HG03457 (cell line): ENCODE measurements around the gene NUP37.
"Not testable (repeated sequence)": the region's sequence is repeated elsewhere in the genome, so short reads cannot be mapped to it uniquely, and the experiment has no call there.

Experiments
- ATAC-seq: cut with Tn5 transposase; IDR thresholded peaks from one replicate; pipeline ENCODE4 v1.9.1; 2021; ENCODE audit warnings: moderate number of reproducible peaks; ENCODE audit not compliant: unreplicated experiment

The NUP37 gene

GRCh38 chr12:102119674-102120563 lies at the start of gene NUP37, which contains the start of gene PARPBP:
TSS of gene NUP37 (minus strand) at chr12:102120114. CDS start at chr12:102118518, 1,596 bp downstream.
TSS of gene PARPBP (plus strand) at chr12:102120183. CDS start at chr12:102123889, 3,706 bp downstream.
- ATAC-seq: peak; percentile 94

GRCh38 chr12:102167821-102168604 lies 48.1 kb upstream of the NUP37 start:
- no peak for ATAC-seq

DNA sequence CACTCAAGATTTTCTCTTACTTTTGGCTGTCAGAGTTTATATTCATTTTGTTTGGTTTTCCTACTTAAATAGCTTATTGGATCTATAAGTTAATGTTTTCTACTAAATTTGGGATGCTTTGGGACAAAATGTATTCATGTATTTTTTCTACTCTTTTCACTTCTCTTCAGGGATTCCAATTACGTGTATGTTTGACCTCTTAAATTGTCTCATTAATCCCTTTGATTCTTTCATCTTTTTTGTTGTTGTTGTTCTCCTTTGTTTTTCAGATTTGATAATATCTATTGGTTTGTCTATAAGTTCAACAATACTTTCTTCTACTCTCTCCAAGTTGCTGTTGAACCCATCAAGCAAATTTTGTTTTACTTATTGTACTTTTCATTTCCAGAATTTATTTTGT lies 43.5 kb upstream of the NUP37 start:
- no peak for ATAC-seq

GRCh38 chr12:102155206-102155605 lies 35.3 kb upstream of the NUP37 start:
- ATAC-seq: not testable (repeated sequence)

DNA sequence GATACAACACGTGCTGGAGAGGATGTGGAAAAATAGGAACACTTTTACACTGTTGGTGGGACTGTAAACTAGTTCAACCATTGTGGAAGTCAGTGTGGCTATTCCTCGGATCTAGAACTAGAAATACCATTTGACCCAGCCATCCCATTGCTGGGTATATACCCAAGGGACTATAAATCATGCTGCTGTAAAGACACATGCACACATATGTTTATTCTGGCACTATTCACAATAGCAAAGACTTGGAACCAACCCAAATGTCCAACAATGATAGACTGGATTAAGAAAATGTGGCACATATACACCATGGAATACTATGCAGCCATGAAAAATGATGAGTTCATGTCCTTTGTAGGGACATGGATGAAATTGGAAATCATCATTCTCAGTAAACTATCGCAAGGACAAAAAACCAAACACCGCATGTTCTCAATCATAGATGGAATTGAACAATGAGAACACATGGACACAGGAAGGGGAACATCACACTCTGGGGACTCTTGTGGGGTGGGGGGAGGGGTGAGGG lies 27.2 kb upstream of the NUP37 start:
- not testable (repeated sequence) for ATAC-seq

- no peak for ATAC-seq
Observed at GRCh38 chr12:102144221-102144620, 24.3 kb upstream of the NUP37 start.

DNA sequence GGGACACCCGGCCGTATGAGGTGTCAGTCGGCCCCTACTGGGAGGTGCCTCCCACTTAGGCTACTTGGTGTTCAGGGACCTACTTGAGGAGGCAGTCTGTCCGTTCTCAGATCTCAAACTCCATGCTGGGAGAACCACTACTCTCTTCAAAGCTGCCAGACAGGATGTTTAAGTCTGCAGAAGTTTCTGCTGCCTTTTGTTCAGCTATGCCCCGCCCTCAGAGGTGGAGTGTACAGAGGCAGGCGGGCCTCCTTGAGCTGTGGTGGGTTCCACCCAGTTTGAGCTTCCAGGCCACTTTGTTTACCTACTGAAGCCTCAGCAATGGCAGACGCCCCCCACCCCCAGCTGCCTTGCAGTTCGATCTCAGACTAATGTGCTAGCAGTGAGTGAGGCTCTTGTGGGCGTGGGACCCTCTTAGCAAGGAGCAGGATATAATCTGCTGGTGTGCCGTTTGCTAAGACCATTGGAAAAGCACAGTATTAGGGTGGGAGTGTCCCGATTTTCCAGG lies 23.0 kb upstream of the NUP37 start:
- not testable (repeated sequence) for ATAC-seq

GRCh38 chr12:102137619-102138018 lies 17.7 kb upstream of the NUP37 start:
- ATAC-seq: not testable (repeated sequence)

GRCh38 chr12:102131442-102131841 lies 11.5 kb upstream of the NUP37 start:
- not testable (repeated sequence) for ATAC-seq

DNA sequence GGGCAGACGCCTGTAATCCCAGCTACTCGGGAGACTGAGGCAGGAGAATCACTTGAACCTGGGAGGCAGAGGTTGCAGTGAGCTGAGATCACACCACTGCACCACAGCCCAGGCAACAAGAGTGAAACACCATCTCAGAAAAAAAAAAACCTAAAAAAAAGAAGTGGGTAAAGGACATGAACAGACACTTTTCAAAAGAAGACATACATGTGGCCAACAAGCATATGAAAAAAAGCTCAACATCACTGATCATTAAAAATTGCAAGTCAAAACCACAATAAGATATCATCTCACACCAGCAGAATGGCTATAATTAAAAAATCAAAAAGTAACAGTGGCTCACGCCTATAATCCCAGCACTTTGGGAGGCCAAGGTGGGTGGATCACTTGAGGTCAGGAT lies 10.8 kb upstream of the NUP37 start:
- not testable (repeated sequence) for ATAC-seq

GRCh38 chr12:102121328-102121727 lies 1.4 kb upstream of the NUP37 start:
- ATAC-seq: not testable (repeated sequence)

- ATAC-seq: no peak
Observed at GRCh38 chr12:102120886-102121285, 972 bp upstream of the NUP37 start.

DNA sequence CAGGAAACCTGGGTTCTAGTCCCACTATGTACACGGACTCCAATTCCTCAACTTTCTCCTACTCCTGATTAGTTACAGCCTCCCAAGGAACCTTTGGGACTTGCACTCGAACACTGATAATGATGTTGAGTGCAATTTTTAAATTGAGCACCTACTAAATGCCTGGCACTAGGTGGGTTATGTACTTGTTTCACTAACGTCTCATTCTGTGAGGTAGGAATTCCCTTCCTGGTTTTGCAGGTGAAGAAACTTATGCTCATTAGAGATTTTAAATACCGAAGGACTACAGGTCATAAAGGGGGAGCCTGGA lies 605 bp upstream of the NUP37 start:
- ATAC-seq: no peak

DNA sequence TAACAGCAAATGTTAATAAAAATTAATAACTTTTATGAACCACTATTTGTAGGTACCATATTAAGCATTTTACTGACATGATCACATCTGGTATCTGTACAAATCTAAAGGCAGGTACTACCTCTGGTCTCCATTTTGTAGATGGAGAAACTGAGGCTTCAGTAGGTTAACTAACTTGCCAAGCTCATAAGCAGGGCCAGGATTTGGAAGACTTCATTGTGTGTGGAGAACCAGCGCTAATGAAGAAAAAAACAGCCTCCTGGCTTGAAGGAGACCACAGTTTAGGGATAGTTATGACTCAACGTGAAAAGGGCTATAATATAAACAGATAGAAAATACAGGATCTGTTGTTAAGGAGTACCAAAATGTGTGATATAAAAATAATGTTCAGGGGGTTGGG lies 1.0 kb downstream of the NUP37 start:
- no peak for ATAC-seq

DNA sequence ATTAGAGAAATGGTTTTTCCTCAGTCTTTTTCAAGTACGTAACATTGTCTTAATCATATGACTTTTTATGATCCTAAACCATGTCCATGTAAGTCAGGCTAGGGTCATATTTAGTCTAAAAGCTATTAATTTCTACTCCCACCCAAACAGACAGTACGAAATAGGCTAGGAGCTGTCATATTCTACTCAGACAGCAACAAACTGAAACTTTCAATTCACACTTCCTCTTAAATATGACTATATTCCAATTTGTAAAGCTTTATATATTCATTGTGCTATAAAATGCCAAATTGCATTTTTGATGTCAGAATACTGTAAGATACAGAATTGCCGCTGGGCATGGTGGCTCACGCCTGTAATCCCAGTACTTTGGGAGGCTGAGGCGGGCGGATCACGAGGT lies 3.5 kb downstream of the NUP37 start:
- ATAC-seq: no peak

DNA sequence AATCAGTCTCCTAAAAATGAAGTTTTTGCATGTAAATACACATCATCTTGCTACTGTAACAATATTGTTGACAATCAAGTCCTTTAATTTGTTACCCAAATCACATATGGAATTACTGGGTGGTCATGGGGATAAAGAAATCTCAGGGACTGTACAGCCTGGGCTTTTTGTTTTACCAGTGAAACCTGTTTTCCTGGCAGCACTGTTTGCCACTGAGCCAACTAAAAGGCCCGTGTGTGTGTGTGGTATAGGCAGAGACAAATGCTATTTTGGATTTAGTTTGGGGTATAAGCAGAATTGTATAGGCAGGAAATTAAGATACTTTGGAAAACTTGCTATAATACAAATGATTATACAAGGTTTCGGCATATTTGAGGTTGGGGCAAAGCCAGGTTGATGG lies 5.7 kb downstream of the NUP37 start:
- ATAC-seq: no peak

- ATAC-seq: no peak
Observed at GRCh38 chr12:102110782-102111181, 9.1 kb downstream of the NUP37 start.

- ATAC-seq: no peak
Observed at GRCh38 chr12:102107970-102108369, 11.9 kb downstream of the NUP37 start.

GRCh38 chr12:102106905-102107304 lies 13.0 kb downstream of the NUP37 start:
- no peak for ATAC-seq

GRCh38 chr12:102096855-102097254 lies 23.1 kb downstream of the NUP37 start:
- ATAC-seq: no peak

DNA sequence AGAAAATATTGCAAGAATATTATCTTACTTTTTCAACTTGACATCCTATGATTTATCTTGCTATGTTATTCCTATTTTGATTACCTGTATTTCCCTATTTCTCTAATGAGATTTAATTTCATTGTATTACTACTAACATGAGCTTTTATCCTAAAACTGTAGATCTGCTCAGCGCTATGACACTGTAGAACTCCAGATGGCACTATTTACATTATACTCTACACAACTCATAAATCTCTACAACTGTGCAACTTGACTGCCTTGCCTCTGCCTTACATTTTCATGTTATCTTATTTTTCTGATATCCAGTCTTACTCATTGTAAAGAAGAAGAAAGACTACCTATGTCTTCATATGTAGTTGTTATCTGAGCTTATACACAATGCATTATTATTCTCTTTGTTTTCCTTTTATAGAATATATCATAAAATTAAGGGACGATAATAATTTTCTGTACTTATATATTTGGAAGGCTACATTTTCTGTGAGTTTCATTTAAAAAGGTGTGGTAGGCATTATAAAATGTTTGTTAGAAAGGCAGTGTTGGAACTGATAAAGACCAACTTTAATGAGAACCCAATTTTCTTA lies 24.1 kb downstream of the NUP37 start:
- ATAC-seq: no peak
